Psoas muscle (tissue), 8 donors: ENCODE measurements around the gene OCA2. TPM values are rescaled to one million over a fixed set of nuclear protein-coding genes. Genes with fewer than 3 reads are reported as not detected.

Experiments used
- ATAC-seq, 4 donors: fragments of 200-7000 bp; cut with Tn5 transposase; one replicate each; pipeline ENCODE4 v1.9.1; 2020; ENCODE audit warnings: moderate library complexity in 3 of 4, mild to moderate bottlenecking in 2 of 4
- DNase-seq, 2 donors: peaks; one replicate each; pipeline ENCODE4 v3.0.0-alpha.2; 2020
- H3K27ac ChIP-seq: fragments of 200-600 bp; one replicate; pipeline ENCODE4 v1.8.0; 2022
- H3K27me3 ChIP-seq, 3 donors: fragments of 200-600 bp in 1 of 3; one replicate each; pipeline versions ENCODE4 v1.6.1 to v1.8.0; 2013 to 2022; ENCODE audit warnings: low read length in 2 of 3, mild to moderate bottlenecking in 2 of 3, moderate library complexity in 1 of 3; ENCODE audit not compliant: insufficient read depth in 3 of 3
- H3K36me3 ChIP-seq, 2 donors: fragments of 200-600 bp in 1 of 2; one replicate each; pipeline versions ENCODE4 v1.6.1 to v1.8.0; 2013 to 2022; ENCODE audit warnings: low read depth in 1 of 2, mild to moderate bottlenecking in 1 of 2, moderate library complexity in 1 of 2; ENCODE audit not compliant: insufficient read depth in 1 of 2
- H3K4me1 ChIP-seq: fragments of 200-600 bp; one replicate; pipeline ENCODE4 v1.8.0; 2022
- H3K4me3 ChIP-seq: fragments of 200-600 bp; one replicate; pipeline ENCODE4 v1.8.0; 2022; ENCODE audit warnings: mild to moderate bottlenecking
- H3K9me3 ChIP-seq: fragments of 200-600 bp; one replicate; pipeline ENCODE4 v1.8.0; 2022
- CTCF ChIP-seq: fragments of 200-600 bp; IDR thresholded peaks from one replicate; pipeline ENCODE4 v1.8.0; 2022; ENCODE audit warnings: antibody characterized with exemption
- whole genome bisulfite sequencing, 3 donors: extraction: QIAGEN DNeasy Blood & Tissue Kit; methylation state at CpG; one replicate each; pipeline versions ENCODE4 v1.1.6 to v1.1.7; 2013; 5-methylcytosine and 5-hydroxymethylcytosine counted together
- intact Hi-C, 2 donors: fragments of 100-400 bp; cut with DNase I; formaldehyde crosslinking; loops; one replicate each; pipeline versions ENCODE4 v1.11.0 to v1.14.2; 2022
- polyA plus RNA-seq, 3 donors: library from polyadenylated mRNA; stranded (reverse); fragments of 200-250 nt; gene quantifications; one replicate each; pipeline ENCODE4 v1.2.3, GENCODE V29; 2013
- total RNA-seq, 4 donors: library from RNA; stranded (reverse); fragmentation: NEBNext Ultra II Directional in 2 of 4; extraction: Animal tissue kit (Norgen Biotek cat#: 25700) in 2 of 4; gene quantifications; one replicate each; pipeline versions ENCODE4 v1.2.1 to v1.2.4, GENCODE V29; 2021 to 2023
- donor health status: healthy with polysubstance abuse.
- donor health status: DM: no; HTN: no; CAD: no; lungs with moderate emphysema.
- donor health status: Bipolar disorder and iron deficiency.
- donor health status: healthy.
- donor health status: DM: yes; HTN: yes; CAD: no.
- donor health status: DM: no; HTN: no; CAD: no.
- donor health status: DM: no; HTN: no; CAD: no.
- donor health status: DM: yes; HTN: yes; CAD: no.

The OCA2 gene
- total and polyA plus RNA-seq, 7 donors: 0.03 to 0.52 (median 0.17) TPM; not detected in 2

GRCh38 chr15:27707257-27707656, 391.9 kb downstream of the OCA2 start:
- peaks cover 4% of the 10 kb centered on the region for H3K9me3 ChIP-seq
- H3K27ac ChIP-seq: no peak overlapping the region
- H3K4me1 ChIP-seq: no peaks in the 10 kb centered on the region
- no peak overlapping the region for H3K4me3 ChIP-seq
- H3K36me3 ChIP-seq: no peaks in the 10 kb centered on the region
- intact Hi-C loops: no loop called here
- no peaks in the 10 kb centered on the region for H3K27me3 ChIP-seq
- WGBS, 3 donors: 17 to 25% (median 25%) methylated on average over 2 of the region's 2 CpGs
- no peak for ATAC-seq
- no peak for TF ChIP-seq CTCF
- no peak for DNase-seq

- no peak for TF ChIP-seq CTCF
- ATAC-seq (no peak), DNase-seq (no peak)
- Histone ChIP-seq H3K9me3 (peaks cover 4% of the 10 kb centered on the region), H3K27ac (no peak overlapping the region), H3K4me3 (no peak overlapping the region), H3K27me3 (no peaks in the 10 kb centered on the region), H3K36me3 (no peaks in the 10 kb centered on the region), H3K4me1 (no peaks in the 10 kb centered on the region)
- 83 to 86% (median 85%) methylated on average over 5 of the region's 5 CpGs for WGBS, 3 donors
- intact Hi-C loops: no loop called here
Observed at GRCh38 chr15:27706300-27706699, 392.8 kb downstream of the OCA2 start.

GRCh38 chr15:27705056-27705455, 394.1 kb downstream of the OCA2 start:
- TF ChIP-seq CTCF: no peak
- no peak for ATAC-seq
- DNase-seq: no peak
- intact Hi-C loops: no loop called here
- H3K27ac ChIP-seq: no peak overlapping the region
- no peaks in the 10 kb centered on the region for H3K36me3 ChIP-seq
- H3K4me3 ChIP-seq: no peak overlapping the region
- no peaks in the 10 kb centered on the region for H3K9me3 ChIP-seq
- H3K27me3 ChIP-seq: no peaks in the 10 kb centered on the region
- no peaks in the 10 kb centered on the region for H3K4me1 ChIP-seq
- 38 to 61% (median 41%) methylated on average over 5 of the region's 5 CpGs for WGBS, 3 donors

Other genes starting within 250 kb of the OCA2 start
- gene HERC2, start 222.9 kb upstream of the OCA2 start, total RNA-seq: 10 to 100 TPM; 40.3 to 59.7 (median 44.1) TPM
- gene HERC2, start 222.9 kb upstream of the OCA2 start, polyA plus RNA-seq: 10 to 100 TPM; 23.9 to 44.9 (median 37.7) TPM